Measurements from ENCODE around the gene CAPN2. TPM values are rescaled to one million over a fixed set of nuclear protein-coding genes. Genes with fewer than 3 reads are reported as not detected.

CAPN2 gene
- polyA plus RNA-seq, 1 experiment: 433 TPM

DNA sequence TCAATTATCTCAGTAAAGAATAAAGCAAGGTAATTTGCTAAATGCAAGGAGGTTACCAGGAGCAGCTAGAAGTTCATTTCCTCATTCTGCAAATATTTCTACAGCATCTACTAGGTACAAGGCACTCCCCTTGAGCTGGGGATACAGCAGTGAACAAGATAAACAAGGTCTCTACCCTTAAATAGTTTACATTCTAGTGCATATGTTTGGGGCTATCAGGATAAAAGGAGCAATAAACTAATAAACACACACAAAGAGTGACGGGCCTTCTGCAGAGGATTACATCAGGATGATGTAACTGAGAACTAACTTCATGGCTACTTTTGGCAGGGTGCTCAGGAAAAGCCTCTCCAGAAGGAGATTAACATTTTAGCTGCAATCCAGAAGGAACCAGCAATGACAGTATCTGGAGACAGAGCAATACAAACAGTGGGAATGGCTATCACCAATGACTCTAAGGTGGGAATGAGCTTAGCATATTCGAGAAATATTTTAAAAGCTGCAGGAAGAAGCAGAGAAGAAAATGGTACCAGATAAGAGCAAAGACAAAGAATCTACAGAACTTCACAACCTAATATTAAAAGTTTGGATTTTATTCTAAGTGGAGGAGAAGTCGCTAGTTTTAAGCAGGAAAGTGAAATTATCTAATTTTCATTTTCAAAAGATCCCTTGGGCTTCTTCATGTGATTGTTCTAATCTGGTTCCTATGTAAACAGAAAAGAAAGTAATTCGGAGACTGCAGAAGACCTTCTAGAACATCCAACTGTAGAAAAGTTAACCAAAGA, 107.6 kb downstream of the CAPN2 start:
- DNase-seq (ENCODE audit: low read depth, low spot score): peak; percentile 61
- H3K27me3 ChIP-seq (ENCODE audit: control insufficient read depth, insufficient read depth, low read length): no peaks in the 10 kb centered on the region
- ChIA-PET POLR2A (interaction anchor here (0.7 to 1.2 kb wide), 2 partner anchors 15 to 18 kb away, joined by 3 to 10 read pairs; no protein-coding TSS in a partner anchor), CTCF (interaction anchor here (0.9 to 1.3 kb wide), 3 partner anchors 8 to 31 kb away, joined by 4 to 11 read pairs (median 4); no protein-coding TSS in a partner anchor)
- H3K4me3 ChIP-seq (ENCODE audit: low read depth, low read length): no peak overlapping the region
- peak overlapping the region; percentile 40 for H3K27ac ChIP-seq (ENCODE audit: low read depth, low read length)
- TF ChIP-seq, protein P1, sequence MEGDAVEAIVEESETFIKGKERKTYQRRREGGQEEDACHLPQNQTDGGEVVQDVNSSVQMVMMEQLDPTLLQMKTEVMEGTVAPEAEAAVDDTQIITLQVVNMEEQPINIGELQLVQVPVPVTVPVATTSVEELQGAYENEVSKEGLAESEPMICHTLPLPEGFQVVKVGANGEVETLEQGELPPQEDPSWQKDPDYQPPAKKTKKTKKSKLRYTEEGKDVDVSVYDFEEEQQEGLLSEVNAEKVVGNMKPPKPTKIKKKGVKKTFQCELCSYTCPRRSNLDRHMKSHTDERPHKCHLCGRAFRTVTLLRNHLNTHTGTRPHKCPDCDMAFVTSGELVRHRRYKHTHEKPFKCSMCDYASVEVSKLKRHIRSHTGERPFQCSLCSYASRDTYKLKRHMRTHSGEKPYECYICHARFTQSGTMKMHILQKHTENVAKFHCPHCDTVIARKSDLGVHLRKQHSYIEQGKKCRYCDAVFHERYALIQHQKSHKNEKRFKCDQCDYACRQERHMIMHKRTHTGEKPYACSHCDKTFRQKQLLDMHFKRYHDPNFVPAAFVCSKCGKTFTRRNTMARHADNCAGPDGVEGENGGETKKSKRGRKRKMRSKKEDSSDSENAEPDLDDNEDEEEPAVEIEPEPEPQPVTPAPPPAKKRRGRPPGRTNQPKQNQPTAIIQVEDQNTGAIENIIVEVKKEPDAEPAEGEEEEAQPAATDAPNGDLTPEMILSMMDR (IDR thresholded peaks at IDR 0.05; ENCODE audit: low read depth, low read length): no peak
- no peaks in the 10 kb centered on the region for H3K9me3 ChIP-seq (ENCODE audit: control insufficient read depth, insufficient read depth, low read length)

DNA sequence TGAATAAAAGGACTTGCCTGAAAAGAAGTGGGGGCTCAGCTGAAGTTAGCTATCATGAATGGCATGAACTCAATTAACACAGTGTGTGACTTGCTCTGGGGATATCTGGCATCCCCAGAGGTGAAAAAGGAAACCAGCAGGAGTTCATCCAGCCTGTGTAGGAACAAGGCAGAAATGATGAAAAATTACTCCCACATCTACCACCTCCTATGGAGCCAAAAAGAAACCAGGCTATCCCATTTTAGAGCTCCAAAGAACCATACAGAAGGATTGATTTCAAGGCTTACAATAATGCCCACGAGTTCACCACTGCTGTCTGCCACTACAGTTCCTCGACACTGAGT, 108.1 kb downstream of the CAPN2 start:
- TF ChIP-seq, protein P1 (IDR thresholded peaks at IDR 0.05; ENCODE audit: low read depth, low read length): no peak
- ChIA-PET CTCF (interaction anchor here (1.1 to 1.3 kb wide), 2 partner anchors 9 to 26 kb away, joined by 4 to 11 read pairs; no protein-coding TSS in a partner anchor), POLR2A (no interaction called here)
- Histone ChIP-seq H3K27me3 (ENCODE audit: control insufficient read depth, insufficient read depth, low read length) (no peaks in the 10 kb centered on the region), H3K27ac (ENCODE audit: low read depth, low read length) (peak overlapping the region; percentile 40), H3K4me3 (ENCODE audit: low read depth, low read length) (no peak overlapping the region), H3K9me3 (ENCODE audit: control insufficient read depth, insufficient read depth, low read length) (no peaks in the 10 kb centered on the region)
- no peak for DNase-seq (ENCODE audit: low read depth, low spot score)

DNA sequence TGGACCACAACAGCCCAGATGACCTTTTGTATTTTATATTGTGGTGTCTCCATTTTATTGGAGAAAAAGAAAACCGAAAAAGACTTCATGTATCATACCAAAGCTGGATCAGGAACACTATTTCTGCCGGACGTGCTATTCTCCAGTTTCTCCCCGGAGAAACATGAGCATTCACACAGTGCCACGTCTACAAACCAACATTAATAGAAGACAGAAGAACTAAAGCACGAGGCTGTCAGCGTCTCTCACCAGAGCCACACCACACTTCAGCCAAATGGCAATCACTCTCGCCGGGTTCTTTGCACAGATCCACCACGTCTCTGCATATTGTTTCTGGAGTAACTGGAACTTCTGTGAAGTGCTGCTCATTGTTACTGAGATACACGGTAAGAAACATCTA, 108.6 kb downstream of the CAPN2 start:
- Histone ChIP-seq H3K9me3 (ENCODE audit: control insufficient read depth, insufficient read depth, low read length) (no peaks in the 10 kb centered on the region), H3K27me3 (ENCODE audit: control insufficient read depth, insufficient read depth, low read length) (no peaks in the 10 kb centered on the region), H3K4me3 (ENCODE audit: low read depth, low read length) (no peak overlapping the region), H3K27ac (ENCODE audit: low read depth, low read length) (no peak overlapping the region)
- ChIA-PET POLR2A (interaction anchor here (0.5 kb wide), 1 partner anchor 15 kb away, joined by 3 read pairs; no protein-coding TSS in a partner anchor), CTCF (no interaction called here)
- TF ChIP-seq, protein P1 (IDR thresholded peaks at IDR 0.05; ENCODE audit: low read depth, low read length): no peak
- DNase-seq (ENCODE audit: low read depth, low spot score): no peak

DNA sequence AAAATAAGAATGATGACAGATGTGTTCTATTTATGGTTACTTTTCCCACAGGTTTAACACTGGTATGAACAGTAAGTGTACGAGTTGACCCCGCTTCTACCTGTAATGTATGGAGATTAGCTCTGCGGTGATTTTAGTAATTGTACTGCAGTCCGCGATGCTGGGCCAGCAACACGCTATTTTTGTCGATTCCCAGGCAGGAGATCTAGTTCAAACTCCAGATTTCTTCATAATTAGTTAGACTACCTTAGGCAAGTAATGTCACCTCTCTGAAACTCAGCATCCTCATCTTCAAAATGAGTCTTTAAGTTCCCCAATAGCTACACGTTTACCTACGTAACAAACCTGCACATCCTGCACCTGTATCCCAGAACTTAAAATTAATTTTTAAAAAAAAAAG, 111.9 kb downstream of the CAPN2 start:
- no peak for DNase-seq (ENCODE audit: low read depth, low spot score)
- Histone ChIP-seq H3K27ac (ENCODE audit: low read depth, low read length) (no peak overlapping the region), H3K4me3 (ENCODE audit: low read depth, low read length) (no peak overlapping the region), H3K9me3 (ENCODE audit: control insufficient read depth, insufficient read depth, low read length) (no peaks in the 10 kb centered on the region), H3K27me3 (ENCODE audit: control insufficient read depth, insufficient read depth, low read length) (no peaks in the 10 kb centered on the region)
- ChIA-PET POLR2A (interaction anchor here (0.6 to 1.8 kb wide), 3 partner anchors 22 to 416 kb away, joined by 4 read pairs; partner anchors contain the start of gene TP53BP2), CTCF (interaction anchor here (0.8 to 1.4 kb wide), 4 partner anchors 13 to 227 kb away, joined by 3 to 5 read pairs (median 4); no protein-coding TSS in a partner anchor)
- TF ChIP-seq, protein P1 (IDR thresholded peaks at IDR 0.05; ENCODE audit: low read depth, low read length): no peak

DNA sequence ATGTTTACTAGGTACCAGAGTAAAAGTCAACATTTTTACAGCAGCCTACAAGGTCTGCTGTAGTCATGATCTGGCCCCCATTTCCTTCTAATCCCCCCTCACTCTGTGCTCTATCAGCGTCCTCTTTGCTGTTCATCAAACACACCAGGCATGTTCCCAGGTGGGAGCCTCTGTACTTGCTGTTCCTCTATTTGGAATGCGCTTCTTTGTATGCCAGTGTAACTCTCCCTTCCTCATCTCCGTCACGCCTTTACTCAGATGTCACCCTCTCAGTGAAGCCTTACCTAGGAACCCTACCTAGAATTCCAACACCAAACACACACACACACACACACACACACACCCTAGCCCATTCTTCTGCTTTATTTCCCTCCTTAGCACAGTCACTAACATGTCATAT, 112.4 kb downstream of the CAPN2 start:
- H3K9me3 ChIP-seq (ENCODE audit: control insufficient read depth, insufficient read depth, low read length): no peaks in the 10 kb centered on the region
- ChIA-PET POLR2A (interaction anchor here (0.6 to 1.8 kb wide), 3 partner anchors 8 to 118 kb away, joined by 3 to 4 read pairs (median 4); partner anchors contain the start of gene TP53BP2), CTCF (interaction anchor here (0.7 to 1.4 kb wide), 6 partner anchors 12 to 266 kb away, joined by 3 to 5 read pairs (median 3); no protein-coding TSS in a partner anchor)
- no peak overlapping the region for H3K4me3 ChIP-seq (ENCODE audit: low read depth, low read length)
- no peak overlapping the region for H3K27ac ChIP-seq (ENCODE audit: low read depth, low read length)
- H3K27me3 ChIP-seq (ENCODE audit: control insufficient read depth, insufficient read depth, low read length): no peaks in the 10 kb centered on the region
- TF ChIP-seq, protein P1 (IDR thresholded peaks at IDR 0.05; ENCODE audit: low read depth, low read length): no peak
- DNase-seq (ENCODE audit: low read depth, low spot score): no peak
